ENCODE results near the gene CLDN24. TPM values are rescaled to one million over a fixed set of nuclear protein-coding genes. Genes with fewer than 3 reads are reported as not detected.

CLDN24 gene
- polyA plus RNA-seq, 1 donor, result not detected

DNA sequence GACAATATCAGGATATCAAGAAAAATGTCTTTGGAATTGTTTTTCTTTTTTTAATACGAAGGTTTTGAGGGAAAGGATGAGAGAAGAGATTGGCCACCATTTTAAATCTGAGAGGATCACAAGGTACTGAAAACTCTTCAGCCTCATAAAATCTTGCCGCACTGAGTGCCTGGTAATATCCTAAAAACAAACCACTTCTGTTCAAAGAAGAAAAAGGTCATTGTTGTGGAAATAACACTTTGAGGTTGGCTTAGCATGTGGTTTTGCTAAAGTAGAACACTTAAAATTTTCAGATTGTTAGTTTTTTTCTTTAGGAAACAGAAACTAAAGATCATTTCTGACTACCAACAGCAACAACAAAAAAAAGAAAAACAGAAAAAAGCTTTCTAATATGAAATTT lies 1.1 kb downstream of the CLDN24 start:
- DNase-seq, result no peak

DNA sequence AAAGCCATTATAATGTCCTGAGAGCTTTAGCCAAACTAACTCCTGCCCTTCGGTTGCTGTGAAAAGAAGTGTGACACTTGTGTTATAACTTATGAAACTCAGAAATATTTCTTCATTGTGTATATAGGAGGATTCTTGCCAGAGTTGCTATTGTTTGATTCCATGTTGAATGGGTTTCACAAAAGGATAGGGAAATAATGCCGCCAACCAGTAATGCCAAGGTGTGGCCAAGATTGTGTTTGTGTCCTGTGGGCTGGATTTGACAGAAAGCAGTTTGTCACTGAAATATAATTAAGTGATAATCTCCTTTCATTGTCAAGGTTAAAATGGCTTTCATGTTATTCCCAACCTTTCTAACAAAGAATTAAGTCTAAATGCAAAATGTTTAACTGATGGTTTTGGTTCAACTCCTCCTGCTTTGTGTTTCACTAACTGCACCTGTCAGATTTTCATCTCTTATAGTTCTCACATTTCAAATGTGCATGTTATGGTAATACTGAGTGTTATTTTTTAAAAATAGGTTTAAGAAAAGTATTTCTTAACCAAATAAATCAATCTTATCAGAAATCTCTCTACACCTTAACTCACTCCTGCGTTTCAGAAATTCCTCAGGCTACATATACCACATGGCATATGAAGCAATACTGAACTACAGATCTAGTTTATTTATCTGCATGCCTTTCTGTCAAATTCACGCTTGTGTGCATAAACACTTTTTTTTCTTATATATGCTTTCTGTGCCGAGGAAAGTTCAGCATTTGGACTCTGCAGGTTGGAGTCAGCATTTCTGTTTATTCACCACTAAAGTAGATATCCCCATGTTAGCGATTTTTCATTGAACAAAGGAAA lies 1.8 kb downstream of the CLDN24 start, which contains the start of gene CLDN22:
Gene CLDN22 (minus strand): TSS at position 66 of the 849 bp plus-strand sequence. CDS start 58 bp downstream, at position 8.
- no peak for DNase-seq

DNA sequence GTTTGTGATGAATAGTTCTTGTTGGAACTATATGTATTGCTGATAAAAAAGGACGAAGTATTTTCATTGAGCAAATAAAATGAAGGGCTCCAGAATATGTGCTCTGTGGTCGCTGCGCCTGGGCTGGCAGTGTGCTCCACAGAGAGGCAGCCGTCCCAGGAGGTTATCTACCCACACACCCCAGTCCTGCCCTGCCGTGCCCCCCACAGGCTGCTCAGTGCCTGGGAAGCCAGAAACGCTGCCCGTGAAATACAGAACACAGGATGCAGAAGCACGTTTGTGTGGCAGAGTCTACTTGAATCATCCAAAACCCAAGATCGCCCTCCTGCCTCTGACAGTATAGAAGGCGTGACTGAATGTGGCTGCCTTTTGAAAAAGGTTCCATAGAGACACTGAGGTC lies 3.6 kb downstream of the CLDN24 start:
- DNase-seq, result no peak

DNA sequence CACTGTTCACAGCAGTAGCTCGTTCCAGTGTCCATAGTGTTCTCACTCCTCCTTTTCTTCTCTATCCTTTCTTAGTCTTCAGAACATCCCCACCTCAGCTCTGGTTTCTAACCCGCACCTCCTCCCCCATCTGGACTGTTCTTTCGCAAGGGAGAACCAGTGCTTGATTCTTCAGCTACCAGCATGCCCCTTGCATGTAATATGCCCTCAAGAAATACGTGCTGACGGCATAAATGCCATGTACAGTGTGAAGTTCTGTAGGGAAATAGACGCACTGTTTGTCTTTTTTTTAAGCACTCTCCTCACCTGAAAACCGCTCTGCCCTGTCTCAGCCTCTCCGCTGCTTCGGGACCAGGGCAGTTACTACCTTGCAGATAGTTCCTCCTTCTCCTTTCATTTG lies 7.4 kb downstream of the CLDN24 start:
- no peak for DNase-seq

DNA sequence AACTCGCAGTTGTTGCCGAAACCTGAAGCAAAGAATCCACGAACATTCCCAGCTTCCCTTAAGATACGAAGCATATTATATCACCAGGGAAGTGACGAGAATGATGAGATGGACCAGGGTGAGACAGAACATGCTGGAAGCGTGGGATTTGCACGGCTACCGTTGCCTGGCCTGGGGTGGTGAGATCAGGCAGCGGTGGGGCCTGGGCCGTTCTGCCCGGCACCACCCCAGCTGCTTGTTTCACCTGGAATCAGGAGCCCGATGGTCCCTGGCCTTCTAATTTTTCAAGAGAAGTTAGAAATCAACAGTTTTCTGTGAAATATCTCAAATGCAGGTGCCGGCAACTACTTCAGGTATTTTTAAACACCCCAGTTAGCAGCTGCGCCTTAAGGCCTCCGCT lies 7.9 kb downstream of the CLDN24 start:
- no peak for DNase-seq

DNA sequence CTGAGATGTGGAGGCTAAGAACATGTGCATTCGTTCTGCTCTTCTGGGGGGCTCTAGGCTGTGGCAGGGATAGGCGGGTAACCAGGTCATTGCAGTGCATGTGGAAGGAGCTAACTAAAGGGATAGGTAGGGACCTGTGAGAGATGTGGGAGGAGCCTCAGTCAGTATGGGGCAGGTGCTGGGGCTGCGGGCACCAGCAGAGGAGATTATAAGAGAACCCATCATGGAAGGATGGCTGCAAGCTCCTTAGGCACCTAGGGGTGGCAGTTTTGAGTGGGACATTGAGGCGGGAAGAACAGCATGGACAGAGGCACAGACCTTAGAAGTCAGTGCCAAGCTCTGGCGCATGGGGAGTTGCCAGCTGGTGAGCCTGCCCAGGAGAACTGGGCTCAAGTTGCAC lies 9.4 kb downstream of the CLDN24 start:
- DNase-seq, result no peak

DNA sequence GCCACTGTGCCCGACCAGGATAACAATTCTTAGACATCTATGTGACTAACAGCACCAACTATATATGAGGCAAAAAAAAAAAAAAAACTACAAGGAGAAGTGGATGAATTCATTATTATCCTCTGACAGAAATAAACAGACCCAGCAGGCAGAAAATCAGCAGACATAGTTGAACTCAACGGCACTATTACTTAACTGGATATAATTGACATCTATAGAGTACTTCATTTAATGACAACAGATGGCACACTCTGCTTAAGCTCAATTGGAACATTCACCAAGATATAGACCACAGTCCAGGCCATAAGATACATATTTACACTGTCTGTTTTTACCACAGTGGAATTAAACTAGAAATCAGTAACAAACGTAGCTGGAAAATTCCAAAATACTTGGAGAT lies 15.4 kb downstream of the CLDN24 start:
- no peak for DNase-seq

DNA sequence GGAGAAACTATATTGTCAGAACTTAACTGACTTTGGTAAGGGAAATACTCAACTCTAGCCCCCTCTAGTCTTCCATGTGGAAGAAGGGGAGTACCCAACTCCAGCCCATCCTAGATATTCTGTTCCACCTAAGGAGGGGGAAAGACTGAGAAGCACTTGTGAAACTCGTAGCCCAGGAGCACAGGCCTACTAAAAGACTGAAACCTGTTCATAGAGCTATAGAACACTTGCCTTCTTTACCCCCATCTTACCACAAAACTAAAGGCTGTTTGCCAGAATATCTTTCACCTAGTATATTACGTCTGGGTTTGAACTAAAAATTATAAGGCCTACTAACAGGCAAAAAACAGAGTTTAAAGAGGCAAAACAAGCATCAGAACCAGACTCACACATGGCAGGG lies 17.7 kb downstream of the CLDN24 start:
- DNase-seq, result no peak

DNA sequence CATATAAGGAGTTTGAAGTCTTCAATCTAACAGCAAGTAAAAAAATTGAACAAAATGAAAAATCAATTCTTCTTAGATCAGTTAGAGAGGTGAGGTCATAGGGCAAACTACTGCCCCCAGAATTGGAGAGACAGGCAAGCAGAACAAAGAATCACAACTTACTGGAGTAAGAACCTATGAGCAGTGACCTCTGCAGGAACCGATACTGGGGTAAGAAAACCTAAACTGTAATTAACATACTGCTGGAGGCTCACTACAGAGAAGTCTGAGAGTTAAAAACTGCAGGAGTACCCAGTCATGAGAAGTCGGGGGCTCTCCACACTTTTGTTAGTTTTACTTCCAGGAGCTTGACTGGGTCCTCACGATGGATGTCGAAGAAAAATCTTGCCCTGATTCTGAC lies 18.2 kb downstream of the CLDN24 start:
- DNase-seq, result no peak

DNA sequence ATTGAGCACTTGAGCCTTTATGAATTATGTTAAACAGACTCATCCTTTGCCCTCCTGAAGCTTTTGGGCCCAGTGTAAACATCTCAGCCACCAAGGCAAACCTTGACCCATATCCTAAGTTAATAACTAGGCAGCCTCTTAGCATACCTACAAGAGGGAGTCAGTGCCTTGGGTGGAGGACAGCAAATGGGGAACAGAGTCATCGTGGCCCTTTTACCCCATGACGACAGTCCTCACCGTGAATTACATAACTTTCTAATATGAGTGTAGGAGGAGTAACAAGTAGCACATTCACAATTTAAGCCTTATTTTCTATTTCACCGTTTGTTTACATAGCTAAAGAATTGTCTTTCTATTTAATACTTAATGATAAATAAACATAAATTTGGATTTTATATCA lies 18.9 kb downstream of the CLDN24 start:
- no peak for DNase-seq

DNA sequence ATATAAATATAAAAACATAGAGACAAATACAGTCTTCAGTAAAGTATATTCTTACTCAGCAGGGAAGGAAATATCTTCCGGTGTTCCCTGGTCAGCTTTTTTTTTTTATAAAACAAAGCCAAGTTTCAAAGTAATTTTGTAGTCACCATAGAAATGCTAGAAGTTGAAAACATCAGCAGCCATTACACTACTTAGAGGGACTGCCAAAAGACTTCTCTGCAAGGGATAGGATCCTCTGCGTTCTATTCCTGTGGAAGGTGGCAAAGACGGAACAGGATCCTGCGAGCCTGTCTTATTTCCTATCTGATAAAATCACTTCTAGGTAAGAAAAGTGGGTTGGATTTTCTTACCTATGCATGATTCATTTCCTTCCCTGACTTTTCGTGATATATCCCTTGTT lies 21.6 kb downstream of the CLDN24 start:
- peak; percentile 31 for DNase-seq

DNA sequence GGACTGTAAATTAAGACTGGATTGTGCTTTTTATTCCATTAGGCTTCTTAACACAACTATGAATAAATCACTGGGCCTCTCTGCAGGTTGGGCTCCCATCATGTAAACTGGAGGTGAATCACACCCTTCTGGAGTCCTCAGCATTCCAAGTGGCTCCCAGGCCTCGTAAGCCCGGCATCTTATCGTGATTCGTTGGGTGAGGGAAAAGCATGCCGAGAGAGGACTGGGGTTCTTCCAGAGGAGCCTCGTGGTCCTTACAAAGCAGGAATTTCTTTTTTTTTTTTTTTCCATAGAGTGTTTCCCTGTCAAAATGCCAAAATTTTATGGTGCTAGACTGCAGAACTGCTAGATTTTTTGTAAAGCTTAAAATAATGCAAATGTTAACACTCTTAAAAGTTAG lies 22.2 kb downstream of the CLDN24 start:
- DNase-seq, result peak; percentile 24

DNA sequence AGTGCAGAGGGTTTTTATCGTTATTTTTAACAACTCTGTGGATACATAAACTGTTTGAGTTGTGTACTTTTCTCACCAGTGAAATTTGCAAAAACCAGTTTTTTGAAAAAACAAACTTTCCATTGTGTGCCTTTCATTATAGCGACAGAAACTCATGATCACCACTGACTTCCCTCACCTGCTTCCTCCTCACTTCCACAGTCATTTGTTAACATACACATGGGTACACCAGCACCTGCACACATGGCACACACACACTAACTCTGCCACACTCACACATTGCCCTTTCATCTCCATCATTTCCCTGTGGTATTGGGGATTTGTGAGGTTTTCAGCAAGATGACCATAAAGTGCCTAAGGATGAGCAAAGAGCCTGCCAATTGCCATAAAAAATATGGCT lies 22.8 kb downstream of the CLDN24 start:
- DNase-seq, result no peak

DNA sequence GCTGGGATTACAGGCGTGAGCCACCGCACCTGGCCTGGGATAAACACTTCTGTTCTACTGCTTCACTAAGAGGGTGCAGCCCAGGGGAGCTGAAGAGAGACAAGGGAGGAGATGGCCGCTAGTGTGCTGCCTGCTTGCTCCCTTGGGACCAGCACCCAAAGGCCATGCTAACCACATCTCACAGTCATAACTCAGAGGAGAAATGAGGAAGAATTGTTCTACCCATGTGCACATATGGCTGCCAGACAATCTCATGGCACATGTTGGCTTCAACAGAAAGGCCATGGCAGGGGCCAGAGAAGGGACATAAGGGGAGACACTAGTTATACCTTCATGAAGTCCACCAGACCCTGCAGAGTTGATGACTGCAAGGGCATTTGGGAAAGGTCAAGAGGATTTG lies 24.6 kb downstream of the CLDN24 start:
- DNase-seq, result no peak

DNA sequence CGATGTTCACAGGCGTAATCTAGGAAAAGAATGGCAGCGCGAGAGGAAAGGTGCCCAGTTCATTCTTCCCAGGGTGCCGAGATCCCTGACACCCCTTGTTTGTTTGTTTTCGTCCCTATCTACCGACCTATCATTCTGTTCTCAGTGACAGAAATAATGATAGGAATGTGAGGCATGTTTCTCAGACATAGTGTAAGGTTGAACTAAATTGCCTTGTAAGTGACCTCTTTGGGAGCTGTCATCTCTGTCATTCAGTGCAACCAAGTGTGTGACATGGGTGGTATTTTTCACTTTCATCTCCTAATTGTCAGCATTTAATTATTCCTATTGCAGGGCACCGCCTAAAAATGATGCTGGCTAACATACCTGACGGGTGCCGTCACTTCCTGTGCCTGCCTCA lies 26.5 kb downstream of the CLDN24 start:
- no peak for DNase-seq

DNA sequence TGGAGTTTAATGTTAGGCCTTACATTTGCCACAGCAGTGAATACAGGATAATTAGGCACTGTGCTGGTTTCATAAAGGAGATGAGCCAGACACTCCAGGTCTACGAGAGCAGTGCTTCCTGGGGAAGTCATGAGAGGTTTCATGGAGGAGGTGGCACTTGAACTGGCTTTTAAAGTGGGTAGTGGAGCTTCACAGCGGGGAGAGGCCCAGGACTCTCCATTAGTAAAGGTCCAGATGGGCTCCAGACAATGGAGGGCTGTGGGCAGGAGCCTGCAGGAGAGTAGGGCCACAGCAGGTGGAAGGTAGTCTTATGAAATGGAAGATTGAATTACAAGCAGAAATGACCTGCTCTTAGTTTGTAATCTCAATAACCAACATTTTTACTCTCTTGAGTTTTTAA lies 31.2 kb downstream of the CLDN24 start:
- no peak for DNase-seq

DNA sequence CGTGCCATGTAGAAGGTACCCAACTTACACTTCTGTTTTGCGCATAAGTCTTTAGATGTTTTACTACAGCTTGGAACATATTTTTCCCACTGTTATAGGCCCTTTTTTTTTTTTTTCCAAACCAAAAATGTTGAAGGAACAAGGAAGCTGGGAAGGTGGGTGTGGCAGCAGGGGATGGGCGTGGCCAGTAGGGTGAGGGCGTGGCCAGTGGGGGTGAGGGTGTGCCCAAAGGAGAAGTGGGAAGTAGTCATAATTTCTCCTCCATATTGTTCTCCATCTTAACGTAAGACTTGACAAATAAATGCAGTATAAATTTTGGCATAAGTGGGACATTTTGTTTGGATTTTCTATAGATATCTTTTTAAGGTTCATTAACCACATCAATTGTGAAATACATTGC lies 32.5 kb downstream of the CLDN24 start:
- DNase-seq, result no peak

DNA sequence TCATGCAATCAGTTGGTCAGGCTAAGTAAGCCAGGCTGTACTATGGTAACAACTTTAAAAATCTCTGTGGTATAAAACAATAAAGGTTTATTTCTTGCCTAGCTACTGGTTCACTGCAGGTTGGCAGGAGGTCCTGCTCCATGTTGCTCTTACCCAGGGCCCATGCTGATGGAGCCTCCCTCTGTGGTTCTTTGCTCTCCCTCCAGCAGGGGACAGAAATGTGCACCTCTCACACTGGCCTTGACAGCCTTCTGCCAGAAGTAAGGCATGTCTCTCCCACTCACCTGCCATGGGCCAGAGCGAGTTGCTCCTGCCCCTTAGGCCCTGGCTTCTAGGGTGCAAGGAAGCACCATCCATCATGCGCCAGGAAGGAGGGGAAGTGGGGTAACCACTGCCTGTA lies 33.3 kb downstream of the CLDN24 start:
- no peak for DNase-seq

DNA sequence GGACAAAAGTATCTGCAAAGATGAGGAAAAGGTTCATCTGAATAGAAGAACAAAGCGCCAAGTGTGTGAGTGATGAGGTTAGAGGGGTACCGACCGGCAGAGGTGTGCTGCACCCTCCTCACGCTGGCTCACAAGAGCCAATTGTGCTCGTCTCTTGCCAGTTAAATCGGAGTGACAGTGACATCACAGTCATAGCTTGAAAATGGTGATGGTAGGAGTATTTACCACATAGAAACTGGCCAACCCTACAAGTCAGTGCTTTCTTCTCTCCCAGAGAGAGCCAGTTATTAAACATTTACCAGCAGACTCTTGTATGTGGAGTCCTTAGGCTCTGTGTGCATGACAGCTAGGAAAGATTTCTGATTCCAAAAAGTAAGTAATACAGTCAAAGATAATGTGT lies 34.5 kb downstream of the CLDN24 start:
- DNase-seq, result no peak

DNA sequence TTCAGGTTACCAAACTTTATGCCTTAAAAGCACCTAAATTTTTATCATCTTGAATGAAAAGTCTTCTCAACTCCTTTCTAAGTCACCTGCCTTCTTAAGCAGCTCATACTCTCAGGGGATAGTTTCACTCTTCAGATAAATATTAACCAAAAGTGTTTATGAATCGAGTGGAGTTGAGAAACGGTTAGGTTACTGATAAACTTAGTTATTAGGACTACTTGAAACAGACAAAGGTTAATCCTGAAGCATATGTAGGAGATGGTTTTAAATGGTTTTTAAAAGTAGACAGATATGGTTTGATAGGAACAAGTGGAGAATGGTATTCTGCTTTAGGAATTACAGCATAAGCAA lies 34.9 kb downstream of the CLDN24 start:
- DNase-seq, result no peak

DNA sequence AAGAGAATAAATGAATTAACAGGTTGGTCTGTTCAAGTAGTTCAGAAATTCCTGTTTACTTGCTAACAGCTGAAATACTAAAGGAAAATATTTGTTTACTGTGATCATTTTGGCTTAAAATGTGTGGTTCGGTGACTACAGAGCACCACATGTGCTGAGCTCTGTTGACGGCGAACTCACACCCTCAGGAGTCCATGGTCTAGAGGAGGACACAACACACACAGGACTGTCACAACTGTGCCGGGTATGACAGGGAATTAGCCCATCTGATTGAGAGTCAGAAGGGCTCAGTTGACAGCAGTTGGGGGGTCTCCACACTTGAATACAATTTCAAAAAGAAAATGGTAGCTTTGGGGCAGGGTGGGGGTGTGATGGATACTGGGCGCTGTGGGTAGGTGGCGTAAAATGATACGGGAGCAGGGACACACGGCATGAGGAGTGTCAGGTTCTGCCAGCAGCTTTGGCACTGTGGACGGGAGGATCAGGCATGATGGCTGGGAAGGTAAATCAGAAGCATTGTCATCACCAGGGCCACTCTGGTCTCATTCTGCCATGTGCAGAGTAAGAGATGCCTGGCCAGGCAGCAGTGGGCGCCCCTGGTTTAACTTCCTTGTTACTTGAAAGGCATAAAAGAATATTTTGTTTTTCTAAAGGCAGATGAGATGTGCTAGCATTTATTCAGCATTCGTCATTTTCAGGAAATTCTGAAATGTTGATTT lies 35.5 kb downstream of the CLDN24 start:
- DNase-seq, result no peak

DNA sequence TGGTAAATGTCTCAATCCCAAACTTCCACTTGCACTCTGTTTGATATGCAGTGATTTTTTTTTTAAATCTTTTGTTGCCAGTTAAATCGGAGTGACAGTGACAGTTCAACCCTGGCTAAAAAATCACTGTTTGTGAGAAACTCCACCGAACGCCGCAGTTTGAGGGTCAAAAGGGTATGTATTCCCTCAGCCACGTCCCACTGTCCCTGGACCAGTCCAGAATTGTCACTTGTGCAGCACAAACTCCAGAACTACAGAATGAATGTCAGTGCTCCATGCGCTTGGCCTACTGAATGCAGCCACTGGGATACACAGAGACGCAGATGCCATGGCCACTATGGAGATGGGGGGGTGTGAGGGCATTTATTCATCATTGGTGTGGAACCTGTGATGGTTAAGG lies 36.3 kb downstream of the CLDN24 start:
- DNase-seq, result no peak

DNA sequence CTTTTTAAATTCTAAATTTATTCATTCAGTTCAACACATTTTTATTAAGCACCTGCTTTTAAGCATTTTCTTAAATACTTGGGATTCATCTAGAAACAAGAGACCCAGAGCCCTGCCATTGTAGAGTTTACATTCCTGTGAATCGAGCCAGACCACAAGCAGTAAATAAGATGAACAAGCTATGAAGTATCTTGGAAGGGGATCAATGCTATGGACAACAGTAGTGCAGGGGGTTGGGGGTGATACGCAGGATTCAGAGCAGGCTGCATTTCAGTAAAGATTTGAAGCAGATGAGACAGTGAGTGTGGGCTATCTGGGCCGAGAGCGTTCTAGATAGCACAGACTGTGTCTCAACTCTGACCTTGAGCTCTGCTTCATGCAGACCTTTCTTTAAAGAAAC lies 37.3 kb downstream of the CLDN24 start:
- DNase-seq, result no peak

DNA sequence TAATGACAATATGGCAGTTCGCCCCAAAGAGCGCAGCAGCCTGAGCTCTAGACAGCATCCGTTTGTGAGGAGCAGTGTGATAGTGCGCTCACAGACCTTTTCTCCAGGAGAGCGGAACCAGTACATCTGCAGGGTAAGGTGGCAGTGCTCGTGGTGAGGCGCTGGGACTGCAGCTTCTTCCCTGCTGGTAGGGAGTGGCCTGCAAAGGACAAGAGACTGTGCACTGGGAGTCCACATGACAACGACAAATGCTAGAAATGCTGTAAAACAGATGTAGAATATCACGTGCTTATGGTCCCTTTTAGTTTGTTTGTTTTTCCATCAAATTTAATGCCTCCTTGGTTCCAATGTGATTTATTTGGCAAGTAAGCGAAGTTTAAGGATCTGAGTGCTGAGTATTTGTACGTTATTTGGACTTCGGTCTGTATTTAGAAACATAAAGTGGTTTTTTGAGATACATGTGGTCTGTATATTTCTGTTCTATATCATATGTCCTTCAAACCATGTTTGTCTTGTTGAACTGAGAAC lies 37.9 kb downstream of the CLDN24 start:
- no peak for DNase-seq
